ENCODE data around the gene MEX3D. TPM values are rescaled to one million over a fixed set of nuclear protein-coding genes. Genes with fewer than 3 reads are reported as not detected.

The MEX3D gene
- total RNA-seq, 1 experiment from 2014 or later, result 69.2 TPM

- Histone ChIP-seq H3K9ac (ENCODE audit: low read length) (no peak overlapping the region), H3K36me3 (ENCODE audit: control insufficient read depth in 1 of 2, insufficient read depth in 2 of 2, low read length in 2 of 2) (no peaks in the 10 kb centered on the region), H3K4me2 (ENCODE audit: low read length) (no peak overlapping the region), H3K9me3 (ENCODE audit: control insufficient read depth in 1 of 2, insufficient read depth in 1 of 2, low read depth in 1 of 2, low read length in 2 of 2) (no peaks in the 10 kb centered on the region), H3K4me1 (ENCODE audit: control insufficient read depth in 1 of 2, insufficient read depth in 2 of 2, low read length in 2 of 2) (no peaks in the 10 kb centered on the region), H3K9me2 (ENCODE audit: insufficient read depth) (no peaks in the 10 kb centered on the region), H3K79me2 (ENCODE audit: insufficient read depth, low read length) (no peaks in the 10 kb centered on the region), H3K27ac (ENCODE audit: low read depth, low read length) (no peak overlapping the region), H3K27me3 (ENCODE audit: insufficient read depth, low read length) (no peaks in the 10 kb centered on the region), H2AFZ (ENCODE audit: low read depth, low read length, poor library complexity, severe bottlenecking) (no peak overlapping the region), H4K20me1 (ENCODE audit: insufficient read depth) (no peaks in the 10 kb centered on the region), H3K4me3 (replicated peaks in 1 of 2; ENCODE audit: low read depth in 1 of 2, low read length in 2 of 2) (no peak overlapping the region)
- BruUV-seq (replicated peaks), result no TSS peak
- RAD21 ChIA-PET (ENCODE audit: low non-redundant PET in 1 of 2, low total read pairs in 2 of 2, uncharacterized antibody in 2 of 2, unreplicated experiment in 2 of 2), result no interaction called here
- intact Hi-C loops (cut with micrococcal nuclease), result no loop called here
- POLR2A ChIA-PET, result no interaction called here
- CTCF ChIA-PET, result interaction anchor here (0.5 to 1.2 kb wide), 2 partner anchors 25 to 304 kb away, joined by 4 to 5 read pairs; no protein-coding TSS in a partner anchor
- no peak for TF ChIP-seq REST (IDR thresholded peaks at IDR 0.05; ENCODE audit: low read depth)
- no peak for TF ChIP-seq TCF7L2 (IDR thresholded peaks at IDR 0.05; ENCODE audit: borderline replicate concordance, extremely low read depth, insufficient read depth, insufficient read length)
- ATAC-seq, result no peak
- no peak for DNase-seq (ENCODE audit: low read depth, low spot score)
Observed at GRCh38 chr19:1521636-1522035, 46.5 kb downstream of the MEX3D start.

- Histone ChIP-seq H3K4me2 (ENCODE audit: low read length) (no peak overlapping the region), H3K4me1 (ENCODE audit: control insufficient read depth in 1 of 2, insufficient read depth in 2 of 2, low read length in 2 of 2) (no peaks in the 10 kb centered on the region), H3K27me3 (ENCODE audit: insufficient read depth, low read length) (no peaks in the 10 kb centered on the region), H3K79me2 (ENCODE audit: insufficient read depth, low read length) (no peaks in the 10 kb centered on the region), H3K36me3 (ENCODE audit: control insufficient read depth in 1 of 2, insufficient read depth in 2 of 2, low read length in 2 of 2) (no peaks in the 10 kb centered on the region), H3K4me3 (replicated peaks in 1 of 2; ENCODE audit: low read depth in 1 of 2, low read length in 2 of 2) (no peak overlapping the region), H3K9ac (ENCODE audit: low read length) (no peak overlapping the region), H4K20me1 (ENCODE audit: insufficient read depth) (no peaks in the 10 kb centered on the region), H3K9me2 (ENCODE audit: insufficient read depth) (no peaks in the 10 kb centered on the region), H2AFZ (ENCODE audit: low read depth, low read length, poor library complexity, severe bottlenecking) (no peak overlapping the region), H3K27ac (ENCODE audit: low read depth, low read length) (no peak overlapping the region; the same call in 1 of the 2 replicates), H3K9me3 (ENCODE audit: control insufficient read depth in 1 of 2, insufficient read depth in 1 of 2, low read depth in 1 of 2, low read length in 2 of 2) (no peaks in the 10 kb centered on the region)
- no TSS peak for BruUV-seq (replicated peaks)
- DNase-seq (ENCODE audit: low read depth, low spot score) (no peak), ATAC-seq (no peak)
- CTCF ChIA-PET, result no interaction called here
- intact Hi-C loops (cut with micrococcal nuclease), result no loop called here
- POLR2A ChIA-PET, result no interaction called here
- RAD21 ChIA-PET (ENCODE audit: low non-redundant PET in 1 of 2, low total read pairs in 2 of 2, uncharacterized antibody in 2 of 2, unreplicated experiment in 2 of 2), result no interaction called here
- TF ChIP-seq EGR1 (IDR thresholded peaks at IDR 0.05; ENCODE audit: low read depth) (no peak), FOSL1 (IDR thresholded peaks at IDR 0.05; ENCODE audit: low read depth) (no peak), EZH2phosphoT487 (IDR thresholded peaks at IDR 0.05; ENCODE audit: borderline replicate concordance) (no peak), YY1 (IDR thresholded peaks at IDR 0.05; ENCODE audit: extremely low read depth, insufficient replicate concordance, low read depth, low read length) (no peak), POLR2A (IDR thresholded peaks at IDR 0.05; ENCODE audit: borderline replicate concordance, extremely low read depth, insufficient read depth, insufficient read length) (no peak), EZH2 (IDR thresholded peaks at IDR 0.05) (no peak), RAD21 (IDR thresholded peaks at IDR 0.05; ENCODE audit: low read depth) (no peak), CTCF (IDR thresholded peaks at IDR 0.05 in 2 of 3, conservative IDR thresholded peaks at IDR 0.05 in 1 of 3; ENCODE audit: borderline replicate concordance in 1 of 3, insufficient read depth in 1 of 3, low read depth in 2 of 3, low read length in 2 of 3) (no peak), ELF1 (IDR thresholded peaks at IDR 0.05; ENCODE audit: borderline replicate concordance, low read depth) (no peak), MAX (IDR thresholded peaks at IDR 0.05) (no peak), CBX3 (IDR thresholded peaks at IDR 0.05; ENCODE audit: low read depth) (no peak)
Observed at GRCh38 chr19:1520203-1520780, 47.8 kb downstream of the MEX3D start.

Data from HCT116 (cell line).